Cardiac fibroblast (primary cell): ENCODE results near the gene L3MBTL2.
"Not testable (repeated sequence)": the region's sequence is repeated elsewhere in the genome, so short reads cannot be mapped to it uniquely, and the experiment has no call there.

Experiments used
- DNase-seq, 2 donors: peaks; one replicate each; pipeline versions ENCODE4 v3.0.0 to v3.0.0-alpha.2; 2010; ENCODE audit warnings: low read depth in 2 of 2
- H3K4me3 ChIP-seq, 2 donors: replicated peaks in 1 of 2; 1 replicate in 1 of 2; 2 replicates in 1 of 2; pipeline ENCODE4 v1.5.1; 2011; ENCODE audit warnings: low read depth in 2 of 2, low read length in 2 of 2, mild to moderate bottlenecking in 2 of 2, moderate library complexity in 1 of 2
- TF ChIP-seq, protein P1 (sequence below): IDR thresholded peaks from one replicate; pipeline ENCODE4 v1.5.1; 2011; ENCODE audit warnings: low read depth, mild to moderate bottlenecking, low read length, inconsistent platforms

The L3MBTL2 gene

GRCh38 chr22:41177622-41178424 is 27.3 kb upstream of the L3MBTL2 start:
- no peak for DNase-seq
- H3K4me3 ChIP-seq, result no peak overlapping the region

DNA sequence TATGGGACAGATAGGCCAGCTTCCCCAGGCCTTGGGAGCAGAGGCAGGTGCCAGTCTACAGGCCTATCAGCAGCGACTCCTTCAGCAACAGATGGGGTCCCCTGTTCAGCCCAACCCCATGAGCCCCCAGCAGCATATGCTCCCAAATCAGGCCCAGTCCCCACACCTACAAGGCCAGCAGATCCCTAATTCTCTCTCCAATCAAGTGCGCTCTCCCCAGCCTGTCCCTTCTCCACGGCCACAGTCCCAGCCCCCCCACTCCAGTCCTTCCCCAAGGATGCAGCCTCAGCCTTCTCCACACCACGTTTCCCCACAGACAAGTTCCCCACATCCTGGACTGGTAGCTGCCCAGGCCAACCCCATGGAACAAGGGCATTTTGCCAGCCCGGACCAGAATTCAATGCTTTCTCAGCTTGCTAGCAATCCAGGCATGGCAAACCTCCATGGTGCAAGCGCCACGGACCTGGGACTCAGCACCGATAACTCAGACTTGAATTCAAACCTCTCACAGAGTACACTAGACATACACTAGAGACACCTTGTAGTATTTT is 26.6 kb upstream of the L3MBTL2 start:
- TF ChIP-seq, protein P1, sequence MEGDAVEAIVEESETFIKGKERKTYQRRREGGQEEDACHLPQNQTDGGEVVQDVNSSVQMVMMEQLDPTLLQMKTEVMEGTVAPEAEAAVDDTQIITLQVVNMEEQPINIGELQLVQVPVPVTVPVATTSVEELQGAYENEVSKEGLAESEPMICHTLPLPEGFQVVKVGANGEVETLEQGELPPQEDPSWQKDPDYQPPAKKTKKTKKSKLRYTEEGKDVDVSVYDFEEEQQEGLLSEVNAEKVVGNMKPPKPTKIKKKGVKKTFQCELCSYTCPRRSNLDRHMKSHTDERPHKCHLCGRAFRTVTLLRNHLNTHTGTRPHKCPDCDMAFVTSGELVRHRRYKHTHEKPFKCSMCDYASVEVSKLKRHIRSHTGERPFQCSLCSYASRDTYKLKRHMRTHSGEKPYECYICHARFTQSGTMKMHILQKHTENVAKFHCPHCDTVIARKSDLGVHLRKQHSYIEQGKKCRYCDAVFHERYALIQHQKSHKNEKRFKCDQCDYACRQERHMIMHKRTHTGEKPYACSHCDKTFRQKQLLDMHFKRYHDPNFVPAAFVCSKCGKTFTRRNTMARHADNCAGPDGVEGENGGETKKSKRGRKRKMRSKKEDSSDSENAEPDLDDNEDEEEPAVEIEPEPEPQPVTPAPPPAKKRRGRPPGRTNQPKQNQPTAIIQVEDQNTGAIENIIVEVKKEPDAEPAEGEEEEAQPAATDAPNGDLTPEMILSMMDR, result no peak
- no peak for DNase-seq
- no peak overlapping the region for H3K4me3 ChIP-seq

More at GRCh38 chr22:41177622-41178424, 27.3 kb upstream of the L3MBTL2 start:
- TF ChIP-seq, protein P1, result no peak

DNA sequence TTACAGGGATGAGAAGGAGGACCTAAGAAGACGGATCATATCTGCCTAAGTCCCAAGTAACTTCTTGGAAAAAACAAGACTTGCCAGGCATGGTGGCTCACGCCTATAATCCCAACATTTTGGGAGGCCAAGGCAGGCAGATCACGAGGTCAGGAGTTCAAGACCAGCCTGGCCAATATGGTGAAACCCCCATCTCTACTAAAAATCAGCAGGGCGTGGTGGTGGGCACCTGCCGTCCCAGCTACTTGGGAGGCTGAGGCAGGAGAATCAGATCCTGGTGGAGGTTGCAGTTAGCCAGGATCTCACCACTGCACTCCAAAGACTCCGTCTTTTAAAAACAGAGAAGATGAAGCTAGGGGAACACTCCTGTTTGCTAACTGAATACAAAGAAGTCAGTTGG is 24.8 kb upstream of the L3MBTL2 start:
- H3K4me3 ChIP-seq, DNase-seq: not testable (repeated sequence)

DNA sequence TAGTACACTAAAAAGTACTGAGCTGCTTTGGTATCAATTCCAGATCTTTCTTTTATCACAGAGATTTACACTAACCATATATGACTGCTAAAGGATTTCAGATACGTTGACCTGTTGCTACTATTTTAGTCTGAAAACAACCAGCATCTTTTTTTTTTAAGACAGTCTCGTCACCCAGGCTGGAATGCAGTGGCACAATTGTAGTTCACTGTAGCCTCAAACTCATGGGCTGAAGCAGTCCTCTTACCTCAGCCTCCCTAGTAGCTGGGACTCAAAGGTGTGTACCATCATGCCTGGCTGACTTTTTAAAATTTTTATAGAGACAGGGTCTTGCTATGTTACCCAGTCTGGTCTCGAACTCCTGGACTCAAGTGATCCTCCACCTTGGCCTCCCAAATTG is 24.2 kb upstream of the L3MBTL2 start:
- no peak overlapping the region for H3K4me3 ChIP-seq
- TF ChIP-seq, protein P1, result no peak
- DNase-seq, result no peak

- peak; percentile 75 to 83 for DNase-seq
- TF ChIP-seq, protein P1, result no peak
- H3K4me3 ChIP-seq, result no peak overlapping the region
These were observed 23.5 kb upstream of the L3MBTL2 start for GRCh38 chr22:41181349-41182241.

GRCh38 chr22:41184679-41185078 is 20.4 kb upstream of the L3MBTL2 start:
- TF ChIP-seq, protein P1, result no peak
- no peak overlapping the region for H3K4me3 ChIP-seq
- DNase-seq, result no peak

DNA sequence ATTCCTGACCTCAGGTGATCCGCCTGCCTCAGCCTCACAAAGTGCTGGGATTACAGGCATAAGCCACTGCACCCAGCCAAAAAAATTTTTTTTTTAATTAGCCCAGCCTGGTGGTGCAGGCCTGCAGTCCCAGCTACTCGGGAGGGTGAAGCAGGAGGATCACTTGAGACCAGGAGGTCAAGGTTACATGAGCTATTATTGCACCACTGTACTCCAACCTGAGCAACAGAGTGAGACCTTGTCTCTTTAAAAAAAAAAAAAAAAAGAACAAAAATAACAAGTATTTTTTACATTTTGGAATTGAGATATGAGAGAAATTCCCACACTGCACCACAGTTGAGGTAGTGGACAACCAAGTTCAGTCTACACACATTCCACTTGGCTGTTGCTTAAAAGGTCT is 13.6 kb upstream of the L3MBTL2 start:
- DNase-seq, result no peak
- TF ChIP-seq, protein P1, result no peak
- no peak overlapping the region for H3K4me3 ChIP-seq
